Loucy (cell line): ENCODE results near the gene PPTC7.

Experiments used
- H2AFZ ChIP-seq: fragments of 200-600 bp; sonication (generic); 2 replicates; pipeline ENCODE4 v1.6.0; 2016; ENCODE audit warnings: antibody characterized with exemption, mild to moderate bottlenecking, low read length, moderate library complexity
- H3F3A ChIP-seq: fragments of 200-600 bp; 2 replicates; pipeline ENCODE4 v1.6.0; 2016; ENCODE audit warnings: antibody characterized with exemption, low read depth, mild to moderate bottlenecking
- H3K27me3 ChIP-seq: fragments of 200-600 bp; sonication (generic); 2 replicates; pipeline ENCODE4 v1.6.1; 2014; ENCODE audit warnings: low read length, mild to moderate bottlenecking; ENCODE audit not compliant: insufficient read depth, poor library complexity, severe bottlenecking
- H3K36me3 ChIP-seq: fragments of 200-600 bp; sonication (generic); 2 replicates; pipeline ENCODE4 v1.6.1; 2016; ENCODE audit warnings: low read length; ENCODE audit not compliant: insufficient read depth
- H3K4me1 ChIP-seq: fragments of 200-600 bp; sonication (generic); 2 replicates; pipeline ENCODE4 v1.5.1; 2014; ENCODE audit warnings: low read length, mild to moderate bottlenecking; ENCODE audit not compliant: insufficient read depth, poor library complexity, severe bottlenecking
- H3K4me2 ChIP-seq: fragments of 200-600 bp; sonication (generic); 2 replicates; pipeline ENCODE4 v1.6.0; 2014; ENCODE audit warnings: antibody characterized with exemption, low read length, low read depth, mild to moderate bottlenecking; ENCODE audit not compliant: poor library complexity, severe bottlenecking
- H3K4me3 ChIP-seq: fragments of 200-600 bp; sonication (generic); 2 replicates; pipeline ENCODE4 v1.5.1; 2014; ENCODE audit warnings: low read length, mild to moderate bottlenecking, mixed read lengths; ENCODE audit not compliant: poor library complexity, severe bottlenecking
- H3K79me2 ChIP-seq: fragments of 200-600 bp; sonication (generic); 2 replicates; pipeline ENCODE4 v1.6.1; 2014; ENCODE audit warnings: low read length; ENCODE audit not compliant: insufficient read depth
- H3K9ac ChIP-seq: fragments of 200-600 bp; sonication (generic); 2 replicates; pipeline ENCODE4 v1.6.0; 2014; ENCODE audit warnings: mild to moderate bottlenecking, low read depth, low read length, moderate library complexity; ENCODE audit not compliant: poor library complexity, severe bottlenecking
- H3K9me2 ChIP-seq: fragments of 200-600 bp; sonication (generic); replicated peaks from 2 replicates; pipeline ENCODE4 v1.6.1; 2016; ENCODE audit warnings: low read depth, low read length, mixed read lengths
- H3K9me3 ChIP-seq: fragments of 200-600 bp; sonication (generic); 2 replicates; pipeline ENCODE4 v1.6.1; 2014; ENCODE audit warnings: mild to moderate bottlenecking, antibody characterized with exemption, low read length, low read depth; ENCODE audit not compliant: insufficient read depth
- H4K20me1 ChIP-seq: fragments of 200-600 bp; sonication (generic); 2 replicates; pipeline ENCODE4 v1.6.0; 2014; ENCODE audit warnings: antibody characterized with exemption, low read length, mild to moderate bottlenecking; ENCODE audit not compliant: insufficient read depth, poor library complexity, severe bottlenecking
- CTCF ChIP-seq: fragments of 200-600 bp; sonication (generic); conservative IDR thresholded peaks from 2 replicates; pipeline ENCODE4 v1.5.1; 2014; ENCODE audit warnings: mild to moderate bottlenecking, antibody characterized with exemption, low read length
- EZH2phosphoT487 ChIP-seq: fragments of 200-600 bp; IDR thresholded peaks from 2 replicates; pipeline ENCODE4 v1.6.1; 2018; ENCODE audit warnings: antibody characterized with exemption, mild to moderate bottlenecking, moderate library complexity, borderline replicate concordance

PPTC7 gene

GRCh38 chr12:110554184-110554583 is 28.9 kb downstream of the PPTC7 start:
- no peaks in the 10 kb centered on the region for H3F3A ChIP-seq
- peaks cover 43% of the 10 kb centered on the region for H4K20me1 ChIP-seq
- peaks cover 89% of the 10 kb centered on the region for H3K79me2 ChIP-seq
- no peak overlapping the region for H2AFZ ChIP-seq
- H3K9me2 ChIP-seq = no peaks in the 10 kb centered on the region
- TF ChIP-seq CTCF (no peak), EZH2phosphoT487 (no peak)
- H3K9ac ChIP-seq = no peak overlapping the region
- H3K4me1 ChIP-seq = no peaks in the 10 kb centered on the region
- H3K4me2 ChIP-seq = no peak overlapping the region
- H3K9me3 ChIP-seq = no peaks in the 10 kb centered on the region
- H3K4me3 ChIP-seq = no peak overlapping the region
- H3K27me3 ChIP-seq = no peaks in the 10 kb centered on the region
- H3K36me3 ChIP-seq = peaks cover 25% of the 10 kb centered on the region

- Histone ChIP-seq H3K4me1 (peaks cover 7% of the 10 kb centered on the region), H3F3A (no peaks in the 10 kb centered on the region), H3K79me2 (peaks cover 77% of the 10 kb centered on the region), H3K4me3 (no peak overlapping the region), H3K27me3 (no peaks in the 10 kb centered on the region), H3K9ac (no peak overlapping the region), H3K9me3 (no peaks in the 10 kb centered on the region), H3K4me2 (no peak overlapping the region), H2AFZ (no peak overlapping the region), H3K36me3 (peaks cover 49% of the 10 kb centered on the region), H4K20me1 (peaks cover 42% of the 10 kb centered on the region), H3K9me2 (no peaks in the 10 kb centered on the region)
- TF ChIP-seq CTCF (no peak), EZH2phosphoT487 (no peak)
Observed at GRCh38 chr12:110550981-110551380, 32.1 kb downstream of the PPTC7 start.

- Histone ChIP-seq H3K4me3 (no peak overlapping the region), H3K9me3 (no peaks in the 10 kb centered on the region), H3K79me2 (peaks cover 66% of the 10 kb centered on the region), H4K20me1 (peaks cover 30% of the 10 kb centered on the region), H2AFZ (no peak overlapping the region), H3K4me1 (peaks cover 7% of the 10 kb centered on the region), H3K36me3 (peaks cover 61% of the 10 kb centered on the region), H3F3A (no peaks in the 10 kb centered on the region), H3K9ac (no peak overlapping the region), H3K27me3 (no peaks in the 10 kb centered on the region), H3K9me2 (no peaks in the 10 kb centered on the region), H3K4me2 (no peak overlapping the region)
- TF ChIP-seq CTCF (no peak), EZH2phosphoT487 (no peak)
Observed at GRCh38 chr12:110549716-110550115, 33.4 kb downstream of the PPTC7 start.
